Urinary bladder (tissue), 4 donors: Measurements from ENCODE around the gene PSMG2. TPM values are rescaled to one million over a fixed set of nuclear protein-coding genes. Genes with fewer than 3 reads are reported as not detected.

Experiments
- DNase-seq: peaks from one replicate; pipeline ENCODE4 v3.0.0-alpha.2; 2015; ENCODE audit errors: extremely low spot score
- H3K27ac ChIP-seq: one replicate; pipeline ENCODE4 v1.5.1; 2013; ENCODE audit warnings: low read depth, mild to moderate bottlenecking, moderate library complexity
- H3K36me3 ChIP-seq: one replicate; pipeline ENCODE4 v1.6.1; 2013; ENCODE audit warnings: mild to moderate bottlenecking, moderate library complexity; ENCODE audit not compliant: insufficient read depth
- H3K4me1 ChIP-seq: one replicate; pipeline ENCODE4 v1.6.1; 2013; ENCODE audit warnings: mild to moderate bottlenecking, moderate library complexity; ENCODE audit not compliant: insufficient read depth
- H3K4me3 ChIP-seq: one replicate; pipeline ENCODE4 v1.5.1; 2013; ENCODE audit warnings: low read depth, low read length
- WGBS: extraction: QIAGEN DNeasy Blood & Tissue Kit; methylation state at CpG from one replicate; pipeline ENCODE4 v1.1.7; 2013; 5-methylcytosine and 5-hydroxymethylcytosine counted together
- polyA plus RNA-seq: library from polyadenylated mRNA; stranded (reverse); fragments of 200-250 nt; gene quantifications from one replicate; pipeline ENCODE4 v1.2.3, GENCODE V29; 2013
- total RNA-seq: library from RNA; depleted of rRNA; stranded (reverse); fragments of >200 nt; gene quantifications from one replicate; pipeline ENCODE4 v1.2.3, GENCODE V29; 2014
- donor health status: healthy with polysubstance abuse.
- donor health status: healthy.

Gene PSMG2
- total and polyA plus RNA-seq, 2 donors: 100 to 103 TPM

GRCh38 chr18:12694032-12694431, 8.8 kb upstream of the PSMG2 start:
- H3K36me3 ChIP-seq: no peaks in the 10 kb centered on the region
- 83% methylated on average over 2 of the region's 2 CpGs for WGBS

GRCh38 chr18:12699747-12700146, 3.1 kb upstream of the PSMG2 start:
- WGBS: 89% methylated on average over 2 of the region's 2 CpGs
- DNase-seq: no peak
- no peaks in the 10 kb centered on the region for H3K36me3 ChIP-seq
- H3K4me3 ChIP-seq: no peak overlapping the region
- H3K27ac ChIP-seq: no peak overlapping the region
- peaks cover 2% of the 10 kb centered on the region for H3K4me1 ChIP-seq

More at GRCh38 chr18:12694032-12694431, 8.8 kb upstream of the PSMG2 start:
- DNase-seq: no peak
- Histone ChIP-seq H3K4me3 (no peak overlapping the region), H3K27ac (no peak overlapping the region), H3K4me1 (no peaks in the 10 kb centered on the region)

- peak overlapping the region; percentile 81 for H3K4me3 ChIP-seq
- peak overlapping the region; percentile 10 for H3K27ac ChIP-seq
- H3K36me3 ChIP-seq: no peaks in the 10 kb centered on the region
- H3K4me1 ChIP-seq: peaks cover 2% of the 10 kb centered on the region
- WGBS: 71% methylated on average over 3 of the region's 3 CpGs
- no peak for DNase-seq
Observed at GRCh38 chr18:12701161-12701560, 1.7 kb upstream of the PSMG2 start.

GRCh38 chr18:12703096-12703567, 290 bp downstream of the PSMG2 start:
- under 1% methylated on average over 28 of the region's 28 CpGs for WGBS
- peaks cover 2% of the 10 kb centered on the region for H3K4me1 ChIP-seq

GRCh38 chr18:12703664-12704063, 822 bp downstream of the PSMG2 start:
- Histone ChIP-seq H3K4me3 (peak overlapping the region; percentile 81), H3K36me3 (peaks cover 2% of the 10 kb centered on the region), H3K27ac (no peak overlapping the region), H3K4me1 (peaks cover 2% of the 10 kb centered on the region)
- DNase-seq: no peak
- 2% methylated on average over 2 of the region's 2 CpGs for WGBS

More at GRCh38 chr18:12703096-12703567, 290 bp downstream of the PSMG2 start:
- peak overlapping the region; percentile 98 for H3K27ac ChIP-seq
- no peak for DNase-seq
- peaks cover 2% of the 10 kb centered on the region for H3K36me3 ChIP-seq
- H3K4me3 ChIP-seq: peak overlapping the region; percentile 81

- H3K36me3 ChIP-seq: peaks cover 9% of the 10 kb centered on the region
- H3K4me3 ChIP-seq: no peak overlapping the region
- H3K4me1 ChIP-seq: no peaks in the 10 kb centered on the region
- 97% methylated on average over 5 of the region's 5 CpGs for WGBS
- no peak for DNase-seq
- H3K27ac ChIP-seq: no peak overlapping the region
Observed at GRCh38 chr18:12711446-12711845, 8.6 kb downstream of the PSMG2 start.

- H3K27ac ChIP-seq: no peak overlapping the region
- no peak for DNase-seq
- H3K4me1 ChIP-seq: no peaks in the 10 kb centered on the region
- H3K4me3 ChIP-seq: no peak overlapping the region
- 89% methylated on average over 5 of the region's 5 CpGs for WGBS
- no peaks in the 10 kb centered on the region for H3K36me3 ChIP-seq
Observed at GRCh38 chr18:12721495-12722275, 18.8 kb downstream of the PSMG2 start.

- Histone ChIP-seq H3K27ac (no peak overlapping the region), H3K4me3 (no peak overlapping the region), H3K4me1 (no peaks in the 10 kb centered on the region), H3K36me3 (no peaks in the 10 kb centered on the region)
- WGBS: 82% methylated on average over 7 of the region's 7 CpGs
- no peak for DNase-seq
Observed at GRCh38 chr18:12722731-12723130, 19.9 kb downstream of the PSMG2 start.

- 68% methylated on average over 4 of the region's 4 CpGs for whole genome bisulfite sequencing
- H3K4me3 ChIP-seq: no peak overlapping the region
- no peak for DNase-seq
- H3K4me1 ChIP-seq: no peaks in the 10 kb centered on the region
- no peak overlapping the region for H3K27ac ChIP-seq
- no peaks in the 10 kb centered on the region for H3K36me3 ChIP-seq
Observed at GRCh38 chr18:12726331-12726730, 23.5 kb downstream of the PSMG2 start.

- H3K36me3 ChIP-seq: no peaks in the 10 kb centered on the region
- no peak for DNase-seq
- no peaks in the 10 kb centered on the region for H3K4me1 ChIP-seq
- 68% methylated on average over 14 of the region's 14 CpGs for WGBS
- H3K27ac ChIP-seq: no peak overlapping the region
- no peak overlapping the region for H3K4me3 ChIP-seq
Observed at GRCh38 chr18:12726774-12727550, 24.1 kb downstream of the PSMG2 start.

- no peak overlapping the region for H3K27ac ChIP-seq
- no peak overlapping the region for H3K4me3 ChIP-seq
- no peak for DNase-seq
- no peaks in the 10 kb centered on the region for H3K36me3 ChIP-seq
- WGBS: 83% methylated on average over 19 of the region's 19 CpGs
- H3K4me1 ChIP-seq: no peaks in the 10 kb centered on the region
Observed at GRCh38 chr18:12737243-12737902, 34.5 kb downstream of the PSMG2 start.

GRCh38 chr18:12741351-12741750, 38.5 kb downstream of the PSMG2 start:
- H3K4me3 ChIP-seq: no peak overlapping the region
- no peak overlapping the region for H3K27ac ChIP-seq
- H3K4me1 ChIP-seq: no peaks in the 10 kb centered on the region
- peak; percentile 61 for DNase-seq
- no peaks in the 10 kb centered on the region for H3K36me3 ChIP-seq
- 72% methylated on average over 6 of the region's 6 CpGs for WGBS

GRCh38 chr18:12742453-12742852, 39.6 kb downstream of the PSMG2 start:
- Histone ChIP-seq H3K36me3 (no peaks in the 10 kb centered on the region), H3K4me3 (no peak overlapping the region), H3K27ac (no peak overlapping the region), H3K4me1 (no peaks in the 10 kb centered on the region)
- DNase-seq: no peak
- 81% methylated on average over 5 of the region's 5 CpGs for WGBS
